Astrocyte (in vitro differentiated cells and primary cell): Measurements from ENCODE around the gene UBR3. TPM values are rescaled to one million over a fixed set of nuclear protein-coding genes. Genes with fewer than 3 reads are reported as not detected.

ENCODE experiments used
- DNase-seq: peaks from one replicate; pipeline ENCODE4 v3.0.0-alpha.2; 2010; ENCODE audit warnings: low read depth
- FAIRE-seq: peaks from 2 replicates; lab custom pipeline; 2011; peaks lifted over from hg19 to GRCh38; lab: Jason Lieb, UNC
- H2AFZ ChIP-seq: 2 replicates; pipeline ENCODE4 v1.6.0; 2012; ENCODE audit warnings: low read depth, low read length, inconsistent platforms
- H3K27ac ChIP-seq: 2 replicates; pipeline ENCODE4 v1.5.1; 2011; ENCODE audit warnings: low read depth, low read length, inconsistent platforms
- H3K27me3 ChIP-seq: 2 replicates; pipeline ENCODE4 v1.6.0; 2011; ENCODE audit warnings: low read length, inconsistent platforms; ENCODE audit not compliant: insufficient read depth
- H3K36me3 ChIP-seq: 2 replicates; pipeline ENCODE4 v1.5.1; 2011; ENCODE audit warnings: low read length, inconsistent platforms; ENCODE audit not compliant: insufficient read depth
- H3K4me1 ChIP-seq: 2 replicates; pipeline ENCODE4 v1.5.1; 2011; ENCODE audit warnings: low read length, inconsistent platforms; ENCODE audit not compliant: insufficient read depth
- H3K4me2 ChIP-seq: 2 replicates; pipeline ENCODE4 v1.6.0; 2012; ENCODE audit warnings: low read length, inconsistent platforms
- H3K4me3 ChIP-seq: 2 replicates; pipeline ENCODE4 v1.5.1; 2011; ENCODE audit warnings: low read depth, mild to moderate bottlenecking, low read length, inconsistent platforms; ENCODE audit not compliant: insufficient read depth
- H3K79me2 ChIP-seq: 2 replicates; pipeline ENCODE4 v1.6.0; 2012; ENCODE audit warnings: mild to moderate bottlenecking, low read length, inconsistent platforms; ENCODE audit not compliant: insufficient read depth
- H3K9ac ChIP-seq: 2 replicates; pipeline ENCODE4 v1.6.0; 2012; ENCODE audit warnings: mild to moderate bottlenecking, low read length, inconsistent platforms
- H3K9me3 ChIP-seq: 2 replicates; pipeline ENCODE4 v1.5.1; 2012; ENCODE audit warnings: low read depth, mild to moderate bottlenecking, low read length, inconsistent platforms; ENCODE audit not compliant: insufficient read depth
- H4K20me1 ChIP-seq: 2 replicates; pipeline ENCODE4 v1.6.0; 2012; ENCODE audit warnings: low read length, inconsistent platforms; ENCODE audit not compliant: insufficient read depth
- H3K27ac Mint-ChIP-seq: one replicate; pipeline ENCODE4 v1.8.0; 2021; ENCODE audit warnings: mild to moderate bottlenecking, mixed read lengths; ENCODE audit not compliant: unreplicated experiment
- H3K27me3 Mint-ChIP-seq: one replicate; pipeline ENCODE4 v1.8.0; 2021; ENCODE audit warnings: low read depth, mixed read lengths; ENCODE audit not compliant: unreplicated experiment
- H3K36me3 Mint-ChIP-seq: one replicate; pipeline ENCODE4 v1.8.0; 2021; ENCODE audit warnings: low read depth, mixed read lengths; ENCODE audit not compliant: unreplicated experiment
- H3K4me1 Mint-ChIP-seq: one replicate; pipeline ENCODE4 v1.8.0; 2021; ENCODE audit warnings: low read depth, mixed read lengths; ENCODE audit not compliant: unreplicated experiment
- H3K4me3 Mint-ChIP-seq: one replicate; pipeline ENCODE4 v1.8.0; 2021; ENCODE audit warnings: mild to moderate bottlenecking, moderate library complexity, mixed read lengths; ENCODE audit not compliant: unreplicated experiment
- H3K9me3 Mint-ChIP-seq: one replicate; pipeline ENCODE4 v1.8.0; 2021; ENCODE audit warnings: mild to moderate bottlenecking, mixed read lengths; ENCODE audit not compliant: unreplicated experiment
- CTCF ChIP-seq: IDR thresholded peaks from 2 replicates; pipeline ENCODE4 v1.5.1; 2011; ENCODE audit warnings: low read depth, mild to moderate bottlenecking, inconsistent platforms, low read length, moderate library complexity; ENCODE audit not compliant: insufficient read depth
- EZH2 ChIP-seq: IDR thresholded peaks from 2 replicates; pipeline ENCODE4 v1.6.1; 2012; ENCODE audit warnings: mild to moderate bottlenecking, low read length, inconsistent platforms; ENCODE audit not compliant: insufficient read depth
- total RNA-seq: library from RNA; stranded (reverse); gene quantifications from 2 replicates; pipeline ENCODE4 v1.2.1, GENCODE V29; 2021

UBR3 gene
- total RNA-seq, 1 donor from 2014 or later = 18.7 TPM

- FAIRE-seq (no peak), DNase-seq (no peak)
- no peaks in the 10 kb centered on the region for H4K20me1 ChIP-seq
- no peak overlapping the region for H3K9ac ChIP-seq
- peaks cover 2% of the 10 kb centered on the region for H3K36me3 ChIP-seq
- H3K27ac ChIP-seq = no peak overlapping the region
- H3K4me1 Mint-ChIP-seq = peaks cover 6% of the 10 kb centered on the region
- H3K36me3 Mint-ChIP-seq = peaks cover 7% of the 10 kb centered on the region
- H3K4me3 ChIP-seq = no peak overlapping the region
- H3K27ac Mint-ChIP-seq = no peak overlapping the region
- no peak overlapping the region for H3K4me2 ChIP-seq
- H3K27me3 ChIP-seq = no peaks in the 10 kb centered on the region
- no peaks in the 10 kb centered on the region for H3K9me3 Mint-ChIP-seq
- no peaks in the 10 kb centered on the region for H3K4me1 ChIP-seq
- H3K9me3 ChIP-seq = no peaks in the 10 kb centered on the region
- no peaks in the 10 kb centered on the region for H3K27me3 Mint-ChIP-seq
- TF ChIP-seq CTCF (no peak), EZH2 (no peak)
- H2AFZ ChIP-seq = no peak overlapping the region
- no peak overlapping the region for H3K4me3 Mint-ChIP-seq
- H3K79me2 ChIP-seq = no peaks in the 10 kb centered on the region
Observed at GRCh38 chr2:170024721-170025120, 197.5 kb downstream of the UBR3 start.

- Mint-ChIP-seq H3K9me3 (peaks cover 1% of the 10 kb centered on the region), H3K36me3 (peaks cover 9% of the 10 kb centered on the region), H3K27me3 (no peaks in the 10 kb centered on the region), H3K4me3 (no peak overlapping the region), H3K4me1 (peaks cover 6% of the 10 kb centered on the region), H3K27ac (no peak overlapping the region)
- FAIRE-seq = no peak
- Histone ChIP-seq H3K27ac (no peak overlapping the region), H3K79me2 (no peaks in the 10 kb centered on the region), H3K27me3 (no peaks in the 10 kb centered on the region), H2AFZ (no peak overlapping the region), H3K9ac (no peak overlapping the region), H3K9me3 (no peaks in the 10 kb centered on the region), H3K36me3 (peaks cover 2% of the 10 kb centered on the region), H3K4me3 (no peak overlapping the region), H4K20me1 (no peaks in the 10 kb centered on the region), H3K4me1 (no peaks in the 10 kb centered on the region), H3K4me2 (no peak overlapping the region)
- DNase-seq = no peak
- no peak for TF ChIP-seq CTCF
- no peak for TF ChIP-seq EZH2
Observed at GRCh38 chr2:170025223-170025622, 198.0 kb downstream of the UBR3 start.

GRCh38 chr2:170026361-170026760 is 199.1 kb downstream of the UBR3 start:
- Mint-ChIP-seq H3K4me1 (peaks cover 6% of the 10 kb centered on the region), H3K27me3 (no peaks in the 10 kb centered on the region), H3K4me3 (no peak overlapping the region), H3K9me3 (peaks cover 5% of the 10 kb centered on the region), H3K36me3 (peaks cover 11% of the 10 kb centered on the region), H3K27ac (no peak overlapping the region)
- Histone ChIP-seq H3K36me3 (peaks cover 2% of the 10 kb centered on the region), H2AFZ (no peak overlapping the region), H3K27me3 (no peaks in the 10 kb centered on the region), H4K20me1 (no peaks in the 10 kb centered on the region), H3K4me3 (no peak overlapping the region), H3K9ac (no peak overlapping the region), H3K79me2 (no peaks in the 10 kb centered on the region), H3K4me2 (no peak overlapping the region), H3K27ac (no peak overlapping the region), H3K4me1 (no peaks in the 10 kb centered on the region), H3K9me3 (no peaks in the 10 kb centered on the region)
- no peak for FAIRE-seq
- DNase-seq = no peak
- TF ChIP-seq CTCF = no peak
- no peak for TF ChIP-seq EZH2
